GM18951 (cell line): ENCODE results near the gene ASIP.
"Not testable (repeated sequence)": the region's sequence is repeated elsewhere in the genome, so short reads cannot be mapped to it uniquely, and the experiment has no call there.

Experiments
- POLR2A ChIP-seq: IDR thresholded peaks from 4 replicates; pipeline ENCODE4 v1.6.1; 2011; ENCODE audit warnings: mild to moderate bottlenecking; ENCODE audit not compliant: insufficient read length, insufficient read depth; ENCODE audit errors: extremely low read depth
- in situ Hi-C: fragments of 300-500 bp; cut with MboI; formaldehyde crosslinking; loops from one replicate; pipeline ENCODE4 v1.12.0; 2022; ENCODE audit warnings: low sequenced_read_pairs, mixed read lengths, inconsistent platforms; ENCODE audit not compliant: unreplicated experiment

ASIP gene

DNA sequence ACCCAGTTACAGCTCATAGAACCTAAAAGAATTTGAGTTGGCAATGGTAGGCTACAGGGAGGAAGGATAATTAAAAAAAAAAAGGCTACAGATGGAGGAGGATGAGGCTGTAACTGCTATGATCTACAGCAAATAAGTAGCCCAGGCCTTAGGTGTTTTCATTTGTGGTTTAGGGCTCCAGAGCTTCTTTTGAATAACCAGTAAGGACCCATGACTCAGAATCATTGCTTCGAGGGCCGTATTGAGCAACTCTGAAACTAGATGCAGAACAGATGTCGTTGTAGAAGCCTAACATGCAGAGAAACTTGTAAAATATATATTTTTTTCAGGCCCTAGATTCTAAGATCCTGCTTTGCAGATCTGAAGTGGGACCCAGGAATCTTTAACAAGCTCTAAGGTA, 19.0 kb upstream of the ASIP start:
- no peak for TF ChIP-seq POLR2A
- in situ Hi-C loops, result no loop called here

- in situ Hi-C loops, result not testable (repeated sequence)
Measured at GRCh38 chr20:34224251-34224650, 17.0 kb upstream of the ASIP start.

- in situ Hi-C loops, result no loop called here
- no peak for TF ChIP-seq POLR2A
Measured at GRCh38 chr20:34231634-34232033, 9.6 kb upstream of the ASIP start.

- in situ Hi-C loops, result no loop called here
- no peak for TF ChIP-seq POLR2A
Measured at GRCh38 chr20:34232494-34233087, 8.6 kb upstream of the ASIP start.

DNA sequence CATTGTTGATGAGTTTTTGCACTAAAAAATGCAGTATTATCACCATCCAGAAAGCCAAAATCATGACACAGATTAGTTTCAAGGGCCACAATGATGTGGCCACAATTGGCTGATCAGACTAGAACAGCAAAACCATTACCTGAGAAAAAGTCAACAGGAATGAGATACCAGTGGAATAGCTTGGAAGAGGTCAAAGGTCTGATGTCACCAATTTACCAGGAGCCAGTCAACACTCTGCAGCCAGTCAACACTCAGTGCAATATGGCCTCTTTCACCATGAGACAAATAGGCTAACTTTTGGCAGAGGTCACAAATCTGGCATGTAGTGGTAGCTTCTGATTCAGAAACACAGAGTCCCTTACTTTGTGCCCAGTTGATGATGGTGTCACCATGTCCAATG, 7.5 kb upstream of the ASIP start:
- in situ Hi-C loops, result no loop called here
- TF ChIP-seq POLR2A, result no peak

GRCh38 chr20:34235875-34236274, 5.3 kb upstream of the ASIP start:
- in situ Hi-C loops, result no loop called here
- TF ChIP-seq POLR2A, result no peak

GRCh38 chr20:34237942-34238341, 3.3 kb upstream of the ASIP start:
- no peak for TF ChIP-seq POLR2A
- in situ Hi-C loops, result no loop called here

DNA sequence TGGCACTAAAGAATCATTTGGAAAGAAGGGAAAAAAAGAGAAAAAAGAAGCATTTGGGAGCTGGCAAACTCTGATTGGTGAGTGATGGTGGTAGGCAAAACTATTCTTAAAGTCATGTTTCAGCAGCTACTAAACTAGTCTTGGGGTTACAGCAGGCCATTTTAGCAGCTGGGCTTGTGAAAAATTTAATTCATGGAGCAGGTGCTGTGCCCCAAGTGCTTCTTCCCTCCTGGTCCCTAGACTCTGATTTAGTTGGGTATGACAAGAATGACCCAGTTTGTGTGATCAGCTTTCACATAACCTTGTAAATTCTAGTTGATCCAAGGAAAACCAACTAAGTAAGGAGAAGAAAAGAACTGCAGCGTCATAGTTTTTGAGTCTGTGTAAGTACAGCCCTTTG, 1.1 kb upstream of the ASIP start:
- TF ChIP-seq POLR2A, result no peak
- in situ Hi-C loops, result no loop called here

GRCh38 chr20:34242015-34242414, 792 bp downstream of the ASIP start:
- in situ Hi-C loops, result not testable (repeated sequence)

DNA sequence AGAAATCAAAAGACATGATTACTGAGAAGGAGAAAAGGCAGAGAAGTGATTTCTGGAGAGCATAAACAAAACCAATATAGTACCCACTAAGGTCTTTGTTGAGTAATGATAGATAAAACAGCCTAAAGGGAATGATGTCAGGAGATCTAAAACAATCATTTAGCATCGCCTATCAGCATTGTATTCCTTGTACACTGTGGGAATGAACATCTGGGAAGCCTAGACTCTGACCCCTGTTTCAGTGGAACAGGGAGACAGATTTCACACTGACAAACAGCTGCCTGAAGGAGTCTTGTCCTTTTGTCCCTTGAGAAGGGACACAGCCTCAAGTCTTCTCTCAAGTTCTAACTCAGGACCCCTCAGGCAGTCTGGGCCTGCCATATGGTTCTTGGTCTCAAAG, 1.7 kb downstream of the ASIP start:
- in situ Hi-C loops, result no loop called here
- TF ChIP-seq POLR2A, result no peak

DNA sequence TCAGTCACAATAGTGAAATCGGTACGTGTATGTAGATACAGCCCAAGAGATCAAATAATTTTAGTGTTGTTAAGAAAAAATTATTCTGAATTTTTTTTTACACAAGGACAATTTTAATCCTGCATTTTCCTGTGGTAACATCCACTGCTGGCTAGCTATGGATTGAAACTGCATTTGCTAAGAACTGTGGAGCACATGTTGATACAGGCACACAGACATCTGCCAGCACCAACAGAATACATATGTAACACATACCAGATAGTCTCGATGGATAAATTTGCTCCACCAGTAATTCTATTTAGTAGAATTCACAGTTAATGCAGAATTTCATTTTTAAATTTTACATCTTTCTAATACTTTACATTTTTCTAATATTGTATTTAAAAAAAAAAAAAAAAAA, 2.2 kb downstream of the ASIP start:
- in situ Hi-C loops, result no loop called here
- no peak for TF ChIP-seq POLR2A

DNA sequence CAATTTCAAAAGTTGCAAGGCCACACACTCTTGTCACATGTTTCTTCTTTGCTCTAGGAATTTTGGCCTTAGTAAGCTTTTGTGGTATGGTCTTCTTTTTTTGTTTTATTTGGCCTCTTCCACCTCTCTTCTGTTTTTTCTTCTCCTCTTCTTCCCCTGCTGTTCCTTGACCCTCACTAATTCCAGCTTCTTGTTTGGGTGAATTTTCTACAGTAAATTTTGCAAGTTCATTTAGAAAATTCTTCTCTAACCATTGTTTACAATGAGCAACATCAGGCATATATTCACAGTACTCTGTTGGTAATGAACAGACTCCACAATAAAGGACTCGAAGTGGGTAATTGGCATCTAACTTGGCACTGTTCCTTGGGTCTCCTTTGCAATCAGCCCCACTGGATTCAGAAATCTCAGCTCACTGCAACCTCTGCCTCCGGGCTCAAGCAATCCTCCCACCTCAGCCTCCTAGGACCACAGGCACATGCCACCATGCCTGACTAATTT, 5.0 kb downstream of the ASIP start:
- in situ Hi-C loops, result no loop called here
- TF ChIP-seq POLR2A, result no peak

DNA sequence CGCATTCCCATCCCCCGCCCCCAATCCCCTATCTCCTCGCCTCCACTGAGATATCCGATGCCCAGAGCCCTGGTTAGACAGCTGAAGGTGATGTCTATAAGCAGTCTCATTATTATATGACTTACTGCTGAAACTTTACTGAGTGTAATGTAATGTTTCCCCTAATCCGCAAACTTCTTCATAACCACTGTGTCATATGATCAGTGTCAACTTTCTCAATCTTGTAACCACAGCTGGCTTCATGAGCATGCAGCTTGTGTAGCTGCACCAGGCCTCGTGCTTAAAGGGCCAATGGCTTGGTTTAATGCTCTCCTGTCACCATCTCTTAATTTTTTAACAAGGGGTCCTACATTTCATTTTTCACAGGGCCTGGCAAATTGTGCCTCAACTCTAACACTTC, 8.1 kb downstream of the ASIP start:
- in situ Hi-C loops, result no loop called here
- no peak for TF ChIP-seq POLR2A

- in situ Hi-C loops, result no loop called here
- TF ChIP-seq POLR2A, result no peak
Measured at GRCh38 chr20:34250005-34250404, 8.8 kb downstream of the ASIP start.

GRCh38 chr20:34251619-34252018, 10.4 kb downstream of the ASIP start:
- in situ Hi-C loops, result no loop called here
- TF ChIP-seq POLR2A, result no peak

DNA sequence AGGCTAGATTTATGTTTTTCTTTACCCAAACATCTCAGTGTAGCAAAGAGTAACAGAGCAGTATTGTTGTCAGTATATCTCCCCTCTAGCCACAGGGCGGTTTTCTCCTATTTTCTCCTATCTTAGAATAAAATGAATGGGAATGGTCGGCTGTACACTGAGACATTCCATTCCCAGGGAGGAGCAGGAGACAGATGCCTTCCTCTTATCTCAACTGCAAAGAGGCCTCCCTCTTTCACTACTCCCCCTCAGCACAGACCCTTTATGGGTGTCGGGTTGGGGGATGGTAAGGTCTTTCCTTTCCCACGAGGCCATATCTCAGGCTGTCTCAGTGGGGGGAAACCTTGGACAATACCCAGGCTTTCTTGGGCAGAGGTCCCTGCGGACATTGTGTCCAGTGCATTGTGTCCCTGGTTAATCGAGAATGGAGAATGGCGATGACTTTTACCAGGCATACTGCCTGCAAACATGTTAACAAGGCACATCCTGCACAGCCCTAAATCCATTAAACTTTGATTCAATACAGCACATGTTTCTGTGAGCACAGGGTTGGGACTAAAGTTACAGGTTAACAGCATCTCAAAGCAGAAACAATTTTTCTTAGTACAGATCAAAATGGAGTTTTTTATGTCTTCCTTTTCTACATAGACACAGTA, 11.3 kb downstream of the ASIP start:
- in situ Hi-C loops, result not testable (repeated sequence)
